HG03095 (cell line): ENCODE data around the gene COMMD1.
A peak's percentile ranks its signal among the peaks of the same experiment; 100 is the strongest.
"Not testable (repeated sequence)": the region's sequence is repeated elsewhere in the genome, so short reads cannot be mapped to it uniquely, and the experiment has no call there.

Experiments
- ATAC-seq: cut with Tn5 transposase; IDR thresholded peaks from one replicate; pipeline ENCODE4 v1.9.1; 2021; ENCODE audit warnings: moderate library complexity; ENCODE audit not compliant: unreplicated experiment

The COMMD1 gene

GRCh38 chr2:62133320-62133823 lies 227.9 kb downstream of the COMMD1 start:
- no peak for ATAC-seq

- ATAC-seq: no peak
Measured at GRCh38 chr2:62136956-62137830, 231.7 kb downstream of the COMMD1 start.

GRCh38 chr2:62140426-62141141 lies 235.1 kb downstream of the COMMD1 start:
- ATAC-seq: peak; percentile 53

GRCh38 chr2:62141142-62141740 lies 235.8 kb downstream of the COMMD1 start:
- ATAC-seq: no peak

- peak; percentile 51 for ATAC-seq
Measured at GRCh38 chr2:62142054-62142453, 236.6 kb downstream of the COMMD1 start.

- ATAC-seq: no peak
Measured at GRCh38 chr2:62143696-62144095, 238.2 kb downstream of the COMMD1 start.

GRCh38 chr2:62144689-62145477 lies 239.4 kb downstream of the COMMD1 start:
- ATAC-seq: no peak

- ATAC-seq: no peak
Measured at GRCh38 chr2:62145478-62146100, 240.1 kb downstream of the COMMD1 start.

GRCh38 chr2:62146790-62147189 lies 241.3 kb downstream of the COMMD1 start:
- not testable (repeated sequence) for ATAC-seq

- no peak for ATAC-seq
Measured at GRCh38 chr2:62147610-62148301, 242.3 kb downstream of the COMMD1 start.

- no peak for ATAC-seq
Measured at GRCh38 chr2:62149708-62150107, 244.2 kb downstream of the COMMD1 start.

GRCh38 chr2:62150597-62151305 lies 245.3 kb downstream of the COMMD1 start:
- no peak for ATAC-seq

GRCh38 chr2:62151306-62151638 lies 245.8 kb downstream of the COMMD1 start:
- ATAC-seq: no peak

- no peak for ATAC-seq
Measured at GRCh38 chr2:62152000-62152399, 246.5 kb downstream of the COMMD1 start.

- ATAC-seq: no peak
Measured at GRCh38 chr2:62156861-62157496, 251.5 kb downstream of the COMMD1 start.

GRCh38 chr2:62158444-62159121 lies 253.1 kb downstream of the COMMD1 start:
- ATAC-seq: no peak

GRCh38 chr2:62160691-62161090 lies 255.2 kb downstream of the COMMD1 start:
- not testable (repeated sequence) for ATAC-seq
